ENCODE results near the gene TMEM114.
"Not testable (repeated sequence)": the region's sequence is repeated elsewhere in the genome, so short reads cannot be mapped to it uniquely, and the experiment has no call there.

The TMEM114 gene

GRCh38 chr16:8564934-8565345, 25.4 kb downstream of the TMEM114 start:
- Histone ChIP-seq H3K9me3 (ENCODE audit: severe bottlenecking) (no peaks in the 10 kb centered on the region), H3K27ac (no peak overlapping the region), H3K4me3 (ENCODE audit: low read depth, low read length) (no peak overlapping the region), H3K36me3 (no peaks in the 10 kb centered on the region), H3K27me3 (ENCODE audit: insufficient read depth, low read depth, severe bottlenecking) (peaks cover 19% of the 10 kb centered on the region)
- DNase-seq: no peak
- TF ChIP-seq CTCF (IDR thresholded peaks at IDR 0.05; ENCODE audit: low read depth, low read length): no peak

GRCh38 chr16:8563944-8564540, 26.3 kb downstream of the TMEM114 start:
- not testable (repeated sequence) for H3K9me3 ChIP-seq (ENCODE audit: severe bottlenecking); DNase-seq; H3K36me3 ChIP-seq; H3K27ac ChIP-seq; H3K4me3 ChIP-seq (ENCODE audit: low read depth, low read length)
- peaks cover 25% of the 10 kb centered on the region for H3K27me3 ChIP-seq (ENCODE audit: insufficient read depth, low read depth, severe bottlenecking)

- no peak for TF ChIP-seq CTCF (IDR thresholded peaks at IDR 0.05; ENCODE audit: low read depth, low read length)
- Histone ChIP-seq H3K27me3 (ENCODE audit: insufficient read depth, low read depth, severe bottlenecking) (peaks cover 44% of the 10 kb centered on the region), H3K4me3 (ENCODE audit: low read depth, low read length) (no peak overlapping the region), H3K36me3 (no peaks in the 10 kb centered on the region), H3K9me3 (ENCODE audit: severe bottlenecking) (no peaks in the 10 kb centered on the region), H3K27ac (no peak overlapping the region)
- no peak for DNase-seq
Observed at GRCh38 chr16:8561496-8561895, 28.8 kb downstream of the TMEM114 start.

- H3K27ac ChIP-seq: no peak overlapping the region
- H3K9me3 ChIP-seq (ENCODE audit: severe bottlenecking): no peaks in the 10 kb centered on the region
- DNase-seq: no peak
- no peak for TF ChIP-seq CTCF (IDR thresholded peaks at IDR 0.05; ENCODE audit: low read depth, low read length)
- peaks cover 81% of the 10 kb centered on the region for H3K27me3 ChIP-seq (ENCODE audit: insufficient read depth, low read depth, severe bottlenecking)
- H3K4me3 ChIP-seq (ENCODE audit: low read depth, low read length): no peak overlapping the region
- H3K36me3 ChIP-seq: no peaks in the 10 kb centered on the region
Observed at GRCh38 chr16:8555400-8555799, 34.9 kb downstream of the TMEM114 start.

- TF ChIP-seq CTCF (IDR thresholded peaks at IDR 0.05; ENCODE audit: low read depth, low read length): no peak
- Histone ChIP-seq H3K9me3 (ENCODE audit: severe bottlenecking) (no peaks in the 10 kb centered on the region), H3K4me3 (ENCODE audit: low read depth, low read length) (no peak overlapping the region), H3K36me3 (no peaks in the 10 kb centered on the region), H3K27ac (no peak overlapping the region), H3K27me3 (ENCODE audit: insufficient read depth, low read depth, severe bottlenecking) (peaks cover 83% of the 10 kb centered on the region)
- DNase-seq: no peak
Observed at GRCh38 chr16:8554881-8555280, 35.4 kb downstream of the TMEM114 start.

GRCh38 chr16:8554022-8554421, 36.3 kb downstream of the TMEM114 start:
- no peak for DNase-seq
- Histone ChIP-seq H3K9me3 (ENCODE audit: severe bottlenecking) (no peaks in the 10 kb centered on the region), H3K36me3 (no peaks in the 10 kb centered on the region), H3K4me3 (ENCODE audit: low read depth, low read length) (no peak overlapping the region), H3K27me3 (ENCODE audit: insufficient read depth, low read depth, severe bottlenecking) (peaks cover 83% of the 10 kb centered on the region), H3K27ac (no peak overlapping the region)
- TF ChIP-seq CTCF (IDR thresholded peaks at IDR 0.05; ENCODE audit: low read depth, low read length): no peak

All from WERI-Rb-1 (cell line).